Karpas-422 (cell line): ENCODE measurements around the gene NFAM1. TPM values are rescaled to one million over a fixed set of nuclear protein-coding genes. Genes with fewer than 3 reads are reported as not detected.

Experiments used
- DNase-seq: peaks from one replicate; pipeline ENCODE4 v3.0.0-alpha.2; 2015
- H2AFZ ChIP-seq: fragments of 200-600 bp; sonication (generic); 2 replicates; pipeline ENCODE4 v1.6.1; 2014; ENCODE audit warnings: antibody characterized with exemption, low read length, mixed read lengths
- H3K27ac ChIP-seq: fragments of 200-600 bp; sonication (generic); 2 replicates; pipeline ENCODE4 v1.5.1; 2014; ENCODE audit warnings: mild to moderate bottlenecking, low read length, moderate library complexity
- H3K27me3 ChIP-seq: fragments of 200-600 bp; sonication (generic); 2 replicates; pipeline ENCODE4 v1.6.1; 2014; ENCODE audit warnings: low read length, mixed read lengths
- H3K36me3 ChIP-seq: fragments of 200-600 bp; sonication (generic); 2 replicates; pipeline ENCODE4 v1.6.1; 2014; ENCODE audit warnings: low read length, mixed read lengths; ENCODE audit not compliant: insufficient read depth
- H3K4me1 ChIP-seq: fragments of 200-600 bp; sonication (generic); 2 replicates; pipeline ENCODE4 v1.6.1; 2014; ENCODE audit warnings: mild to moderate bottlenecking, low read length, mixed read lengths
- H3K4me2 ChIP-seq: fragments of 200-600 bp; sonication (generic); 2 replicates; pipeline ENCODE4 v1.6.1; 2014; ENCODE audit warnings: low read length, low read depth, mild to moderate bottlenecking; ENCODE audit not compliant: poor library complexity, severe bottlenecking
- H3K4me3 ChIP-seq: fragments of 200-600 bp; sonication (generic); 2 replicates; pipeline ENCODE4 v1.5.1; 2014; ENCODE audit warnings: mild to moderate bottlenecking, antibody characterized with exemption, low read length, mixed read lengths
- H3K79me2 ChIP-seq: fragments of 200-600 bp; sonication (generic); 2 replicates; pipeline ENCODE4 v1.6.1; 2014; ENCODE audit warnings: mild to moderate bottlenecking, low read length, mixed read lengths
- H3K9ac ChIP-seq: fragments of 200-600 bp; sonication (generic); 2 replicates; pipeline ENCODE4 v1.6.0; 2014; ENCODE audit warnings: low read length
- H3K9me2 ChIP-seq: fragments of 200-600 bp; sonication (generic), shearing (Covaris generic); replicated peaks from 2 replicates; pipeline ENCODE4 v1.6.0; 2014; ENCODE audit warnings: mild to moderate bottlenecking, low read length, moderate library complexity; ENCODE audit not compliant: insufficient read depth
- H3K9me3 ChIP-seq: fragments of 300-700, 200-600 bp; sonication (generic); 2 replicates; pipeline ENCODE4 v1.6.1; 2014; ENCODE audit warnings: low read length, mixed read lengths
- H4K20me1 ChIP-seq: fragments of 200-600 bp; sonication (generic); 2 replicates; pipeline ENCODE4 v1.6.1; 2014; ENCODE audit warnings: mild to moderate bottlenecking, antibody characterized with exemption, low read length, low read depth; ENCODE audit not compliant: insufficient read depth
- total RNA-seq: library from RNA; depleted of rRNA; stranded (reverse); fragments of >200 nt; shearing (Covaris generic); gene quantifications from 2 replicates; pipeline ENCODE4 v1.2.3, GENCODE V29; 2014; ENCODE audit warnings: low replicate concordance; rRNA removed

NFAM1 gene
- total RNA-seq, 1 experiment from 2014 or later, result not detected

DNA sequence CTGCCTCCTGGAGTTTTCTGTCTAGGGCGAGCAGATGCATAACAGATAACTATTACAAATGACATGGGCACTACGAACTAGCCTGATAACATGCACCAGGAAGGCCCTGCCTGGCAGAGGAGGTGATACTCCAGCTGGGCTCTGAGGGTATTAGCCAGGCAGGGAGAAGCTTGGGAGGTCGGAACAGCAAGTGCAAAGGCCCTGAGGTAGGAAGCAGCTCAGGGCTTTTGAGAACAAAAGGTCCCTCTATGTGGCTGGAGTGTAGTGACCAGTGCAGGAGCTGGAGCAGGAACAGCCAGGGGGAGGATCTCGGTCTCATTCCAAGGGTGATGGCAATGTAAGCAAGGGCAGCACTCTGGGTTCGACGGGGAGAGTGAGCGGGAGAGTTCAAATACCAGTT lies 100.1 kb downstream of the NFAM1 start:
- Histone ChIP-seq H3K27ac (no peak overlapping the region), H3K4me3 (no peak overlapping the region), H3K36me3 (no peaks in the 10 kb centered on the region), H3K4me2 (no peak overlapping the region), H3K27me3 (no peaks in the 10 kb centered on the region; the same call in 1 of the 2 replicates), H2AFZ (no peak overlapping the region), H3K9me3 (no peaks in the 10 kb centered on the region), H3K9ac (no peak overlapping the region), H3K4me1 (peaks cover 39% of the 10 kb centered on the region), H3K79me2 (no peaks in the 10 kb centered on the region), H4K20me1 (no peaks in the 10 kb centered on the region), H3K9me2 (no peaks in the 10 kb centered on the region)
- no peak for DNase-seq

DNA sequence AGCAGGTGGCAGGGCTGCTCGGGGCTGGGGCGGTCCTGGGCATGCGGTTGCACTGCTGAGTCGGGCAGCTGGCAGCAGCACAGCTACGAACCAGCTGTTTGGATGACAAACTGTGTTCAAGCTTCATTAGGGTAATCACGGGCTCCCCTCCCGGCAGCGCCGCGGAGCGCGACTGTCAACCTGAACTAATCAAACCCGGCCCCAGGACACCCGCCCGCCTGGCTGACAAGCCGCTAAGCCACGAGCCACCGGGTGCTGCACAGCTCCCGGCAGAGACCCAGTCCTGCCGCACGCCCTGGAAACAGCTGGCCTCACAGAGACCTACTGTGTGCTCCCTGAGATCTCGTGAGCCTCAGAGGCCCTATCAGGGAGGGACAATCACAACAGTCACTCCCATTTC lies 101.2 kb downstream of the NFAM1 start:
- H3K9me2 ChIP-seq, result no peaks in the 10 kb centered on the region
- no peak for DNase-seq
- no peaks in the 10 kb centered on the region for H3K9me3 ChIP-seq
- no peaks in the 10 kb centered on the region for H4K20me1 ChIP-seq
- peaks cover 40% of the 10 kb centered on the region for H3K4me1 ChIP-seq
- no peak overlapping the region for H3K4me3 ChIP-seq
- no peak overlapping the region for H3K27ac ChIP-seq
- H3K36me3 ChIP-seq, result no peaks in the 10 kb centered on the region
- no peak overlapping the region for H2AFZ ChIP-seq
- H3K27me3 ChIP-seq, result no peaks in the 10 kb centered on the region; the same call in 1 of the 2 replicates
- H3K4me2 ChIP-seq, result no peak overlapping the region
- no peaks in the 10 kb centered on the region for H3K79me2 ChIP-seq
- no peak overlapping the region for H3K9ac ChIP-seq

Other genes starting within 250 kb of the NFAM1 start
- 38.1 and 60.1 TPM in 2 replicates for gene TCF20, start 161.8 kb downstream of the NFAM1 start, total RNA-seq
- 19.2 and 45.1 TPM in 2 replicates for gene RRP7A, start 87.4 kb upstream of the NFAM1 start, total RNA-seq
- gene SERHL2, start 121.6 kb upstream of the NFAM1 start, total RNA-seq, result 3.2 and 3.7 TPM in 2 replicates
- gene POLDIP3, start 182.5 kb upstream of the NFAM1 start, total RNA-seq, result 28.7 and 39.2 TPM in 2 replicates
- not detected in 2 replicates for gene ATP5MGL, start 208.2 kb upstream of the NFAM1 start, total RNA-seq
- 27.5 and 30.1 TPM in 2 replicates for gene CYB5R3, start 217.0 kb upstream of the NFAM1 start, total RNA-seq